Measurements from ENCODE around the gene RIMBP3C. TPM values are rescaled to one million over a fixed set of nuclear protein-coding genes. Genes with fewer than 3 reads are reported as not detected.

RIMBP3C gene
- total RNA-seq, 1 experiment from 2014 or later, result 0.44 TPM

DNA sequence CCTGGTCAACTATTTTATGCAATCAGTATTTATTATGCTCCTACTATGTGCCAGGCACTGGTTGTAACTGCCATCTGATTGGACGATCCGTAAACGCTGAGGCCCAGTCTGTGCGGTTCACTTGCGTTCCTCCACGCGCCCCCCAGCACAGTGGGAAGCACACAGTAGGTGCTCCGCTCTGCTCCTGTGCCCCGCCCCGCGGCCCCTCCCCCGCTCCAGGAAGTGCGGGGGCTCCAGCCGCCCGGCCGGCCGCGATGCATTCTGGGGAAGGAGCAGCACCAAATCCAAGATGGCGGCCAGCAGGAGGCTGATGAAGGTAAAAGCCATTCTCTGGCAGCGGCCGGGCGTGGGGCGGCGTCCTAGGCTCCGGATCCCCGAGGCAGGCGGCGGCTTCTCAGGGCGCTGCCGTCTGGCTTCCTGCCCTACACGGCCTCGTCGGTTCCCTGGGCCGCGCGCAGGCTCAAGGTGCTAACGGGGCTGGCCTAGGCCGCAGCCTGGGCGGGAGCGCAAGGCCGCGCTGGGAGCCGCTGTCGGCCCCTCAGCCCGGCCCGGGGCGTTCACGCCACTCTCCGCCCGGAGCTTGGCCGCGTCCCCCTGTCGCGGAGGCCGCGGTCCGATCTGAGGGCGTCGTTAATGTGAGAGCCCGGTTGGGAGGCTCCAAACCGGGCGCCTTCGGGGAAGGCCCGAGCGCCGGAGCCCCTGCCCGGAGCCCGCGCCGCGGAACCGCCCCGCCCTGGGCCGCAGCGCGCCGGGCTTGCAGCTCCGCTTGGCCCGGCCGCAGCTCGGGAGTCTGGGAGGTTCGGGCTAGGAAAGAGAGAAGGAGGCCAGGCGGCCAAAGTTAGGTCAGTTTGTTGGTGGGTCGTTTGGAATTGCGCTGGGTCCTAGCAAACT lies 16.4 kb upstream of the RIMBP3C start, which contains the start of gene UBE2L3 (continued):
- peak; percentile 94 for TF ChIP-seq ARID4B (CRISPR knock-in tag; IDR thresholded peaks at IDR 0.05; ENCODE audit: borderline replicate concordance)
- peak; percentile 76 for TF ChIP-seq GABPB1 (CRISPR knock-in tag; IDR thresholded peaks at IDR 0.05)
- TF ChIP-seq, protein P1, sequence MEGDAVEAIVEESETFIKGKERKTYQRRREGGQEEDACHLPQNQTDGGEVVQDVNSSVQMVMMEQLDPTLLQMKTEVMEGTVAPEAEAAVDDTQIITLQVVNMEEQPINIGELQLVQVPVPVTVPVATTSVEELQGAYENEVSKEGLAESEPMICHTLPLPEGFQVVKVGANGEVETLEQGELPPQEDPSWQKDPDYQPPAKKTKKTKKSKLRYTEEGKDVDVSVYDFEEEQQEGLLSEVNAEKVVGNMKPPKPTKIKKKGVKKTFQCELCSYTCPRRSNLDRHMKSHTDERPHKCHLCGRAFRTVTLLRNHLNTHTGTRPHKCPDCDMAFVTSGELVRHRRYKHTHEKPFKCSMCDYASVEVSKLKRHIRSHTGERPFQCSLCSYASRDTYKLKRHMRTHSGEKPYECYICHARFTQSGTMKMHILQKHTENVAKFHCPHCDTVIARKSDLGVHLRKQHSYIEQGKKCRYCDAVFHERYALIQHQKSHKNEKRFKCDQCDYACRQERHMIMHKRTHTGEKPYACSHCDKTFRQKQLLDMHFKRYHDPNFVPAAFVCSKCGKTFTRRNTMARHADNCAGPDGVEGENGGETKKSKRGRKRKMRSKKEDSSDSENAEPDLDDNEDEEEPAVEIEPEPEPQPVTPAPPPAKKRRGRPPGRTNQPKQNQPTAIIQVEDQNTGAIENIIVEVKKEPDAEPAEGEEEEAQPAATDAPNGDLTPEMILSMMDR (IDR thresholded peaks at IDR 0.05), result no peak
- no peak for TF ChIP-seq ZNF396 (CRISPR knock-in tag; IDR thresholded peaks at IDR 0.05; ENCODE audit: borderline replicate concordance)
- TF ChIP-seq NR1H2 (CRISPR knock-in tag; IDR thresholded peaks at IDR 0.05), result peak; percentile 60; the same call in 1 of the 2 replicates
- TF ChIP-seq ZNF232 (CRISPR knock-in tag; IDR thresholded peaks at IDR 0.05), result peak; percentile 77; the same call in 1 of the 2 replicates
- no peak for TF ChIP-seq GTF2I (CRISPR knock-in tag; conservative IDR thresholded peaks at IDR 0.05)
- TF ChIP-seq, protein P2, sequence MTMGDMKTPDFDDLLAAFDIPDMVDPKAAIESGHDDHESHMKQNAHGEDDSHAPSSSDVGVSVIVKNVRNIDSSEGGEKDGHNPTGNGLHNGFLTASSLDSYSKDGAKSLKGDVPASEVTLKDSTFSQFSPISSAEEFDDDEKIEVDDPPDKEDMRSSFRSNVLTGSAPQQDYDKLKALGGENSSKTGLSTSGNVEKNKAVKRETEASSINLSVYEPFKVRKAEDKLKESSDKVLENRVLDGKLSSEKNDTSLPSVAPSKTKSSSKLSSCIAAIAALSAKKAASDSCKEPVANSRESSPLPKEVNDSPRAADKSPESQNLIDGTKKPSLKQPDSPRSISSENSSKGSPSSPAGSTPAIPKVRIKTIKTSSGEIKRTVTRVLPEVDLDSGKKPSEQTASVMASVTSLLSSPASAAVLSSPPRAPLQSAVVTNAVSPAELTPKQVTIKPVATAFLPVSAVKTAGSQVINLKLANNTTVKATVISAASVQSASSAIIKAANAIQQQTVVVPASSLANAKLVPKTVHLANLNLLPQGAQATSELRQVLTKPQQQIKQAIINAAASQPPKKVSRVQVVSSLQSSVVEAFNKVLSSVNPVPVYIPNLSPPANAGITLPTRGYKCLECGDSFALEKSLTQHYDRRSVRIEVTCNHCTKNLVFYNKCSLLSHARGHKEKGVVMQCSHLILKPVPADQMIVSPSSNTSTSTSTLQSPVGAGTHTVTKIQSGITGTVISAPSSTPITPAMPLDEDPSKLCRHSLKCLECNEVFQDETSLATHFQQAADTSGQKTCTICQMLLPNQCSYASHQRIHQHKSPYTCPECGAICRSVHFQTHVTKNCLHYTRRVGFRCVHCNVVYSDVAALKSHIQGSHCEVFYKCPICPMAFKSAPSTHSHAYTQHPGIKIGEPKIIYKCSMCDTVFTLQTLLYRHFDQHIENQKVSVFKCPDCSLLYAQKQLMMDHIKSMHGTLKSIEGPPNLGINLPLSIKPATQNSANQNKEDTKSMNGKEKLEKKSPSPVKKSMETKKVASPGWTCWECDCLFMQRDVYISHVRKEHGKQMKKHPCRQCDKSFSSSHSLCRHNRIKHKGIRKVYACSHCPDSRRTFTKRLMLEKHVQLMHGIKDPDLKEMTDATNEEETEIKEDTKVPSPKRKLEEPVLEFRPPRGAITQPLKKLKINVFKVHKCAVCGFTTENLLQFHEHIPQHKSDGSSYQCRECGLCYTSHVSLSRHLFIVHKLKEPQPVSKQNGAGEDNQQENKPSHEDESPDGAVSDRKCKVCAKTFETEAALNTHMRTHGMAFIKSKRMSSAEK (CRISPR knock-in tag; IDR thresholded peaks at IDR 0.05; ENCODE audit: borderline replicate concordance), result no peak
- TF ChIP-seq RORB (CRISPR knock-in tag; IDR thresholded peaks at IDR 0.05), result no peak
- TF ChIP-seq, protein P3, sequence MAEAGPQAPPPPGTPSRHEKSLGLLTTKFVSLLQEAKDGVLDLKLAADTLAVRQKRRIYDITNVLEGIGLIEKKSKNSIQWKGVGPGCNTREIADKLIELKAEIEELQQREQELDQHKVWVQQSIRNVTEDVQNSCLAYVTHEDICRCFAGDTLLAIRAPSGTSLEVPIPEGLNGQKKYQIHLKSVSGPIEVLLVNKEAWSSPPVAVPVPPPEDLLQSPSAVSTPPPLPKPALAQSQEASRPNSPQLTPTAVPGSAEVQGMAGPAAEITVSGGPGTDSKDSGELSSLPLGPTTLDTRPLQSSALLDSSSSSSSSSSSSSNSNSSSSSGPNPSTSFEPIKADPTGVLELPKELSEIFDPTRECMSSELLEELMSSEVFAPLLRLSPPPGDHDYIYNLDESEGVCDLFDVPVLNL (CRISPR knock-in tag; IDR thresholded peaks at IDR 0.05; ENCODE audit: borderline replicate concordance, low read depth), result peak; percentile 63; the same call in 1 of the 2 replicates
- no peak for TF ChIP-seq SOX15 (CRISPR knock-in tag; IDR thresholded peaks at IDR 0.05)
- TF ChIP-seq, protein P4, sequence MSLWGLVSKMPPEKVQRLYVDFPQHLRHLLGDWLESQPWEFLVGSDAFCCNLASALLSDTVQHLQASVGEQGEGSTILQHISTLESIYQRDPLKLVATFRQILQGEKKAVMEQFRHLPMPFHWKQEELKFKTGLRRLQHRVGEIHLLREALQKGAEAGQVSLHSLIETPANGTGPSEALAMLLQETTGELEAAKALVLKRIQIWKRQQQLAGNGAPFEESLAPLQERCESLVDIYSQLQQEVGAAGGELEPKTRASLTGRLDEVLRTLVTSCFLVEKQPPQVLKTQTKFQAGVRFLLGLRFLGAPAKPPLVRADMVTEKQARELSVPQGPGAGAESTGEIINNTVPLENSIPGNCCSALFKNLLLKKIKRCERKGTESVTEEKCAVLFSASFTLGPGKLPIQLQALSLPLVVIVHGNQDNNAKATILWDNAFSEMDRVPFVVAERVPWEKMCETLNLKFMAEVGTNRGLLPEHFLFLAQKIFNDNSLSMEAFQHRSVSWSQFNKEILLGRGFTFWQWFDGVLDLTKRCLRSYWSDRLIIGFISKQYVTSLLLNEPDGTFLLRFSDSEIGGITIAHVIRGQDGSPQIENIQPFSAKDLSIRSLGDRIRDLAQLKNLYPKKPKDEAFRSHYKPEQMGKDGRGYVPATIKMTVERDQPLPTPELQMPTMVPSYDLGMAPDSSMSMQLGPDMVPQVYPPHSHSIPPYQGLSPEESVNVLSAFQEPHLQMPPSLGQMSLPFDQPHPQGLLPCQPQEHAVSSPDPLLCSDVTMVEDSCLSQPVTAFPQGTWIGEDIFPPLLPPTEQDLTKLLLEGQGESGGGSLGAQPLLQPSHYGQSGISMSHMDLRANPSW (CRISPR knock-in tag; conservative IDR thresholded peaks at IDR 0.05; ENCODE audit: low read depth), result no peak
- TF ChIP-seq, protein P5, sequence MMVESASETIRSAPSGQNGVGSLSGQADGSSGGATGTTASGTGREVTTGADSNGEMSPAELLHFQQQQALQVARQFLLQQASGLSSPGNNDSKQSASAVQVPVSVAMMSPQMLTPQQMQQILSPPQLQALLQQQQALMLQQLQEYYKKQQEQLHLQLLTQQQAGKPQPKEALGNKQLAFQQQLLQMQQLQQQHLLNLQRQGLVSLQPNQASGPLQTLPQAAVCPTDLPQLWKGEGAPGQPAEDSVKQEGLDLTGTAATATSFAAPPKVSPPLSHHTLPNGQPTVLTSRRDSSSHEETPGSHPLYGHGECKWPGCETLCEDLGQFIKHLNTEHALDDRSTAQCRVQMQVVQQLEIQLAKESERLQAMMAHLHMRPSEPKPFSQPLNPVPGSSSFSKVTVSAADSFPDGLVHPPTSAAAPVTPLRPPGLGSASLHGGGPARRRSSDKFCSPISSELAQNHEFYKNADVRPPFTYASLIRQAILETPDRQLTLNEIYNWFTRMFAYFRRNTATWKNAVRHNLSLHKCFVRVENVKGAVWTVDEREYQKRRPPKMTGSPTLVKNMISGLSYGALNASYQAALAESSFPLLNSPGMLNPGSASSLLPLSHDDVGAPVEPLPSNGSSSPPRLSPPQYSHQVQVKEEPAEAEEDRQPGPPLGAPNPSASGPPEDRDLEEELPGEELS (CRISPR knock-in tag; IDR thresholded peaks at IDR 0.05), result peak; percentile 92
- no peak for TF ChIP-seq IRF2 (CRISPR knock-in tag; IDR thresholded peaks at IDR 0.05; ENCODE audit: borderline replicate concordance, low read depth)
- TF ChIP-seq JUN (CRISPR knock-in tag; IDR thresholded peaks at IDR 0.05), result peak; percentile 89; the same call in 1 of the 2 replicates
- 0 out of 2 replicates have a peak, but pooled peaks have one; percentile 65 for TF ChIP-seq ESRRA (CRISPR knock-in tag; IDR thresholded peaks at IDR 0.05; ENCODE audit: borderline replicate concordance)
- TF ChIP-seq GRHL2 (CRISPR knock-in tag; IDR thresholded peaks at IDR 0.05; ENCODE audit: insufficient replicate concordance, severe bottlenecking), result no peak
- TF ChIP-seq KAT7 (CRISPR knock-in tag; IDR thresholded peaks at IDR 0.05; ENCODE audit: borderline replicate concordance), result peak; percentile 97; the same call in 1 of the 2 replicates
- TF ChIP-seq ETV6 (CRISPR knock-in tag; IDR thresholded peaks at IDR 0.05), result peak; percentile 85; the same call in 1 of the 2 replicates
